GM18511 (cell line): ENCODE results near the gene GPAT2.
"Not testable (repeated sequence)": the region's sequence is repeated elsewhere in the genome, so short reads cannot be mapped to it uniquely, and the experiment has no call there.

Source experiments
- ATAC-seq: cut with Tn5 transposase; IDR thresholded peaks from one replicate; pipeline ENCODE4 v1.9.1; 2021; ENCODE audit warnings: mild to moderate bottlenecking, moderate library complexity; ENCODE audit not compliant: unreplicated experiment

The GPAT2 gene

GRCh38 chr2:96024336-96025193 lies 10.2 kb downstream of the GPAT2 start:
- no peak for ATAC-seq

- ATAC-seq, result not testable (repeated sequence)
Measured at GRCh38 chr2:96023701-96024100, 11.0 kb downstream of the GPAT2 start.

GRCh38 chr2:96022701-96023447 lies 11.8 kb downstream of the GPAT2 start:
- ATAC-seq, result peak; percentile 88

- not testable (repeated sequence) for ATAC-seq
Measured at GRCh38 chr2:96022126-96022525, 12.6 kb downstream of the GPAT2 start.

GRCh38 chr2:96021142-96021541 lies 13.6 kb downstream of the GPAT2 start:
- not testable (repeated sequence) for ATAC-seq

DNA sequence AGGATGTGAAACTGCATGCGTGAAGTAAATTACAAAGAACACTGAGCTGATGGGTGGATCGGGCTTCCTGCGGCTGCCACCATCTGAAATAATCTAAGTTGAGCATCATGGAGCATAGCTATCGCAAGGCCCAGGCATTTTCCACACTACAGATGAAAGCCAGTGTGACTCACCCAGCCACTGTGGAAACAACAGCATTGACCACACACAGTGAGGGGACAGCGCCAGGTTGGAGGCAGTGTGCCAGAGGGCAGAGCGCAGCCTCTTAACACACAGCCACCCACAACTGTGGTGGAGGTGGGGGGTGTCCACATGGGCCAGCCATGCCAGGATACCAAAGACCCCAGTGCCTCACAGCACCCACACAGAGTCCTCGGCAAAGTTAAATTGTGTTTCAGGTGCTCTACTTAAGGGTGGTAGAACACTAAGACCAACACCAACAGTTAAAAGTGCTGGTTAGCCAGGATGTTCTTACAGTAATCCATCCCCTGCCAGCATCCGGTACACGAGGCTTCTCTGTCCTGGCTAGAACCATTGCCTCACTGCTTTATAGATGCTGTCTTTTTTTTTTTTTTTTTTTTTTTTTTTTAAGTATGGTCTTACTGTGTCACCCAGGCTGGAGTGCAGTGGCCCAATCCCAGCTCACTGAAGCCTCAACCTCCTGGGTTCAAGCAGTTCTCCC lies 14.7 kb downstream of the GPAT2 start:
- not testable (repeated sequence) for ATAC-seq

GRCh38 chr2:96016321-96016720 lies 18.4 kb downstream of the GPAT2 start:
- ATAC-seq, result not testable (repeated sequence)

DNA sequence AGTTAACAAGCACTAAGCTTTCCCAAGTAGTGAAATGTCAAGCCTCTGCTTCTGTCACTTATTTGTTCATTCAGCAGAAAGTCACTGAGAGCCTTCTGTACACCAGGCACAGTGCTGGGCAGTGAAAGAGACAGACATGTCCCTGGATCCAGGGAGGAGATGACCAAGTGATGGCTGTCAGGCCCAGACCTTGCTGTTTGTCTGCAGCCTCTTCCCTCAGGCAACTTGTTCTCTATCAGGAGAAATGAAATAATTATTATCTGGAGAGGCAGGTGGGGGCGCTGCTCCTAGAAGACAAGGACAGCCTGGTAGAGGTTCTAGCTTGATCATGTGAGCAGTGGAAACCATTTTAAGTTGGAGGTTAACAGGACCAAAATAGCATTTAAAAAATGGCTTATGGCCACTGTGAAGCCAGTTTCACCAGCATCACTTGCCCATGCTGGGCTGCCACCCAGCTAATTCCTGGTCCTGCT lies 21.9 kb downstream of the GPAT2 start:
- ATAC-seq, result not testable (repeated sequence)

GRCh38 chr2:96012086-96012791 lies 22.5 kb downstream of the GPAT2 start:
- ATAC-seq, result not testable (repeated sequence)

DNA sequence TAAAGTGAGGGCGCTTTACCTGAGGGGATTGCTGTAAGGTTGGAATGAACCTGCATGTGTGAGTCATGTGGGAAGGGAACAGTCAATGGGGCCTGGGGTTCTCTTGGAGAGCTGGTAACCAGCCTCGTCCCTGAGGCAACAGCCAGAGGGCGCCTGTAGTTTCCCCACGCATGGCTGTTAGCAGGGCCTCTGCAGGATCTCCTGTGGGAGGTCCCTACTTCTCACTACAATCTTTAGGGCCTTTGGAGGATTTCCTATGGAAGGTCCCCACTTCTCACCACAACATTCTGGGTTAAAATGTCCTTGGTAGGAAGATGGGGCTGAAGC lies 23.6 kb downstream of the GPAT2 start:
- peak; percentile 12 for ATAC-seq

DNA sequence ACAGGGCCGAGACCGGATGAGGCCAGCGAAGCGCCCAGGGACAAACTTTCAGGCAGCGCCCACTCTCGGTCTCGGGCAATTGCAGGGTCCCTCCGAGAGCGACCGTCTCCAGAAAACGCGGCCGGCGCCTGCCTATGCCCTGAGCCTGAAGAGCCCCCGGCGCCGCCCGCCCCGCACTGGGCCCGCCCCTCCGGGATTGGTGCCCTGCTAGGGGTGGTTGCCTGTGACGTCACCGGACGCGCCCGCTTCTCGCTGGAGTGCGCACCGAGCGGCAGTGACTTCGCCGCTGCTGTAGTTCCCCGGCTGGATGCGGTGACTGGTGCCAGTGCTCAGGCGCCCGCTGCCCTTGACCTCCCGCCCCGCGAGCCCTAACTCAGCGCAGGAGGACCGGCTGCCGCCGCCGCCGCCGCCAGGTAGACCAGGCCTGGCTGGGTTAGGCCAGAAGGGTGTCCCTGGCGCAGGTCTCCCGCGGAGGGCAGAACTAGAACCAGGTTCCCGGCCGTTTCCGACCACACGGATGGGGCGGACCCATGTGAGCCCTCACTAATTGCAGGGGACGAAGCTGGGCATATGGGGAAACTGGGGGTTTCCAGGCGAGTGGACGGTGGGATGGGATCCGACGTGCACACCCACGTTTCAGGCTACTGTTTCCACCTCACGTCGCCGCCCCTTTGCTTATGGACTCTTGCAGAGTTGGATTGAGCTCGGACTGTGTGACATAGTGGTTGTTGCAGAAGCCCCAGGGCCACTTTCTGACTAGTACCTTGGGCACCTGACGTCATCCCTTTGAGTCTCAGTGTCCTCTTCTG lies 24.2 kb downstream of the GPAT2 start:
- peak; percentile 98 for ATAC-seq

- ATAC-seq, result peak; percentile 10
Measured at GRCh38 chr2:96009833-96010232, 24.9 kb downstream of the GPAT2 start.

- ATAC-seq, result not testable (repeated sequence)
Measured at GRCh38 chr2:96008051-96008450, 26.7 kb downstream of the GPAT2 start.

DNA sequence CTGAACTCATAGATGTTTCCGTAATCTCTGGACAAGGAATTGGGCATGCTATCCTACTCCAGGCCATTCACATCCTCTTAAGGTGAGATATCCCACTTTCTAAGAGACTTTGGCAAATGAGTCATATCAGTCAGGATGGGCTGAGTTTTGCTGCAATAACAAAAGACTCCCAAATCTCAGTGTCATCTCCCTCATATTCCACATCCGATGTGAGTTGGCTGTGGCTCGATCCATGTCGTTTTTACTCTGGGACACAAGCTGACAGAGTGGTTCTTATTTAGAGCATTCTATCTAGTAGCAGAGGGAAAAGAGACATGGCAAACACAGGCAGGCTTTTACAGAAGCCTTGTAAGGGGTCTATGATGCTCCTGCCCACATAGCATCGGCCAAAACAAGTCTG lies 28.5 kb downstream of the GPAT2 start:
- not testable (repeated sequence) for ATAC-seq

DNA sequence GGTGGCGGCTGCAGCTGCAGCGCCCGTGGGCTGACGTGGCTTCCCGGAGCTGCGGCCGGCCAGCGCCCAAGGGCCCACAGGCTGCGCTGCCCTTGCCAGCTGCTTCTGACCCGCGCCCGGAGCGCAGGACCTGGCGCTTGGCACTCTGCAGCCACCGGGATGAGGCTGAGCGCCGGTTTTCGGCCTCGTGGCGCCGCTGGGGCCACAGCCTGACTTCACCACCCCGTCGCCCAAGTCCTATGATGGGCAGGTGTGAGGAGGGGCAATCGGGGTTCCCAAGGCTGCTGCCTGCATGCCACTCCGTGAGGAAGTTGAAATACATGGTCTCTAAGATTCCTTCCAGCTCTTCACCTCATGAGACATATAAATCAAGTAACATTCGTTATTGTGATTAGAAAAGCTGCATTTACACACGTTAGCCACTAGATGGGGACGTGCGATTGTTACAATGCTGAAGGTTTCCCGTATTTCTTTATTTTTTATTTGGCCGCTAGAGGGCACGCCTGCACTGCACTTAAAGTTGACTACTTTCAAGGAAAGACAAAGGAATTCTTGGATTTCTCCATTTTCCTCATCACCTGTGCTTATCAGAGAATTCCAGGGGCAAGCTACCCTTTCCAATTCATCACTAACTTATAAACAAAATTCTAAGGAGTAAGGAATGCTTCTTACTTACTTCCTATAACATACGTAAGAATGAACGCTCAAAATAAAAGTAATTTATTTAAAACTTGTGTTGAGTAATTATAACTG lies 42.0 kb downstream of the GPAT2 start:
- ATAC-seq, result peak; percentile 52

DNA sequence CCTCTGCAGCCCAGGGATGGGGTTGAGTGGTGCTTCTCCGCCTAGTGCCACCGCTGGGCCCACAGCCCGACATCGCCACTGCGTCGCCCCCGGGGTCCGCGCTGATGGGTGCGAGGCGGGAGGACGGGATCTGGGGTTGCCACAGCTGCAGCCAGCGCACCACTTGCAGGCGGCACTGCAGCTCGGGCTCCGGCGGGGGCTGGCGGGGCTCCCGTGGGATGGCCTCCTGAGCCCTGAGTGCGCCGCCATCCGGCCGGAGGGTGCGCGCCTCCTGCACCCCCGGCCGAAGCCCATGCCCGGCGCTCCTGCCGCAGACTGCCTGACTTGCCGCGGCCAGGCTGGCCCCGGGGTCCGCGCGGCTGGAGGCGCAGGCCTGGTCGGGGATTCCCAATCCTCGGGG lies 42.6 kb downstream of the GPAT2 start:
- ATAC-seq, result peak; percentile 64

GRCh38 chr2:95991351-95992094 lies 43.2 kb downstream of the GPAT2 start, which contains the start of gene ANKRD36C:
Gene ANKRD36C (minus strand): TSS chr2:95991824. CDS start chr2:95991708, 116 bp downstream.
- peak; percentile 91 for ATAC-seq

DNA sequence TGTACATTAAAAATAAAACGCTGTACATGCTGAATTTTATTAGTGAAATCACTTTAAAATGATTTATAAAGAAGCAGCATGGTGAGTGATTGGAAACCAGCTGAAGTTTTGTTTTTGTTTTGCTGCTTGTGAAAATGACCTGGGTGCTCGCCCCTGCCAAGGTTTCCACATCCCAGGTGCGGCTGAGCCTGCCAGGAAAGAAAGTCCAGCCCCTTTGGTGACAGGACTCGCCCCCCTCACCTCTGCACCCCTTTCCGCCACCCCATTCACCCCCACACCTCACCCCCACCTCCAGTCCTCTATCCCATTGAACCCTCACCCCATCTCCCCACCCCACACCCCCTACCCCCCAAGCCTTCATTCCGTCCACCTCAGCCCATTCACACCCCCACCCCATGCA lies 43.8 kb downstream of the GPAT2 start:
- not testable (repeated sequence) for ATAC-seq
